Measurements from ENCODE around the gene TMEM178A.

The TMEM178A gene

DNA sequence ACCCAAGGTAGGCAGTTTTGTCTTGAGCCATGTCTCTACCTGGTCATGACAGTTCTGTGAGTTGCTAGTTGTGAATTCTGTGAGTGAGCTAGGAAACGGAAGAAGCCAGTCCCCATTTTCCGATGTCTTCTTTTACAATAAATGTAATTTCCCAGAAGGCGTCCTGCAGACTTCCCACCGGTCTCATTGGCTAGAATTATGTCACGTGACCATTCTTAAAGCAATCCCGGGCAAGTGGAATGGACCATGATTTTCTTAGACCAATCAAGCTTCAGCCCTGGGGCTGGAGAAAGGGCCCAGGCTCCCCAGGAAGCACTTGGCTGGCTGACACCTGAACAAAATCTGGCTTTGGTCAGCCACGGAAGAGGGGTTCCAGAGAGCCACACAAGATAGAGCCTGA is 10.6 kb downstream of the TMEM178A start:
- no peak for DNase-seq (ENCODE audit: low read depth in 2 of 2)

DNA sequence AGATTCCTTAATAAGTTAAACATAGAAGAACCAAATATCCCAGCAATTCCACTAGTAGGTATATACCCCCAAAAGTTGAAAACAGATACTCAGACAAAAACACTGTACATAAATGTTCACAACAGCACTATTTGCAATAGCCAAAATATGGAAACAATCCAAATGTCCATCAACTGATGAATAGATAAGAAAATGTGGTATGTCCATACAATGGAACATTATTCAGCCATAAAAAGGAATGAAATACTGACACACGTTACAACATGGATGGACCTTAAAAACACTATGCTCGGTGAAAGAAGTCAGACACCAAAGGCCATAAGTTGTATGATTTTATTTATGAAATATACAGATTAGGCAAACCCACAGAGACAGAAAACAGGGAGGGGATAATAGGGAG is 12.5 kb downstream of the TMEM178A start:
- no peak for DNase-seq (ENCODE audit: low read depth in 2 of 2)

DNA sequence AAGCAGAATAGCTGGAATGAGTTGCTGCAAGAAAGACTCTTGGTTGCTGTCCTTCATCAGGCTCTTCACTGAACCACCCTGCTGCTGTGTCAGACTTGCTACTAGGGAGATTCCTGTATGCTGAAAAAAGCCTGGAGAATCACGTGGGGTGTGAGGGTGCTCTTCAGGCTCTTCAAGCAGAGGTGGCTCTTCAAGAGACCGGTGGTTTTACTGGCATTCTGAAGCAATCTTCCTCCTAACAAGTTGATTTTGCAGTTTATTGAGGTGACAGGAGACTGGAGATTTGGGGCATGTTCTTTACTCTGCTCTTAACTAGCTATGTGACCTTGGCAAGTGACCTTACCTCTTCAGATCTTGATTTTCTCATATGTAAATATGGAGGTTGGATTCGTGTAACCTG is 14.1 kb downstream of the TMEM178A start:
- DNase-seq (ENCODE audit: low read depth in 2 of 2) = no peak

DNA sequence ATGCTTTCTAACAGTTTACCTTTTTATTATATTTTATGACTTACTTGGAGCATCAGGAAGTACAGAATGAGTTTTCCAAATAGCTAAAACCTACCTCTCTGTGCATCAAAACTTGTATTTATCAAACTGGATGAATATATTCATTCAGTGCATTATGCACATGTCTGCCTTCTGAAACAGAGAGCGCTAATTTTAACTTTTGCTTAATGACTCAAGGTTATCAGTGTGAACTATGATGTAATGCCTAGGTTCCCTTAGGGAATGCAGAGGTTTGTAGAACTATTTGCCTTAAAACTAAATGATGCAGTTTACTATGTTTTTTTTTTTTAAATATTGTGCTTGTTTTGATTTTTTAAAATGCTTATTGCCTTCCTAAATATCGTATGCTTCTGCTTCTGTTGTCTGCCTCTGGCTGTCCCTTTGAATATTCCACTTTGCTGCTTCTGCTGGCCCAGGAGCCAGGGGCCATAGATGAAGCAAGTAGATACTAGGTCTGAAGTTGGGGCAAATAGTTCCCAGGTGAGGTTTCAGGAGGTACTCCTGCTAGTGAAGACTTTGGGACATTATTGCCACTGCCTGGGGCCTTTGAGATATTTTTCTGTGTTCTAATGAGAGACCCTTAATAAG is 16.5 kb downstream of the TMEM178A start:
- DNase-seq (ENCODE audit: low read depth in 2 of 2) = no peak

DNA sequence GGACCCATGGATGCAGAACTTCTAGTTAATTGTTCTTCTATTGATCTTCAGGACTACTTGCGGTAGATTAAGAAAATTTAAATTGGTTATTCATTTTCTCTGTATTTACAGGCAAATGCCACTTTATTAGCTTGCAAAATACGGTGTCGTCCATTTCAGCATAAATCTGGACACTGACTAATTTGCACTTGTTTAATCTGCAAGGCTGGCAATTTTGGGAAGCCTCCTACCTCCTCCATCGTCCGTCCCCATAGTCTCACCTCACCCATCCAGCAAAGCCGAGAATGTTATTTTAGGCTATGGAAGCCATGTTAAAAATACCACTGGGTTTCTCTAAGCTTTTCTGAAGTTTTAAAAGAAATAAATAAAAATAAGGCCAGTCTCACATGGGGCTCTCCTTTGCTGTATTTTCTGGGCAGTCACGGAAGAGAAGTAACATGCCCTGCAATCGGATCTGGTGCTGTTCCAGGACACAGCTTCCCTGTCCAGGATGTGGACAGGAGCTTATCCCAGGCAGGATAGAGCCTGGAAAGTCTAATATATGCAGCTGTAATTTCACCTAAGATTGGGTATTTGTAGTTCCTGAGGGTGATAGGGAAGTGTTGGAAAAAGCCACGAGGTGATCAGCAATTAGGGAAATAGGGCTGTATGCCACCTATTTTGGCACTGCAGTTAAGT is 17.4 kb downstream of the TMEM178A start:
- no peak for DNase-seq (ENCODE audit: low read depth in 2 of 2)

DNA sequence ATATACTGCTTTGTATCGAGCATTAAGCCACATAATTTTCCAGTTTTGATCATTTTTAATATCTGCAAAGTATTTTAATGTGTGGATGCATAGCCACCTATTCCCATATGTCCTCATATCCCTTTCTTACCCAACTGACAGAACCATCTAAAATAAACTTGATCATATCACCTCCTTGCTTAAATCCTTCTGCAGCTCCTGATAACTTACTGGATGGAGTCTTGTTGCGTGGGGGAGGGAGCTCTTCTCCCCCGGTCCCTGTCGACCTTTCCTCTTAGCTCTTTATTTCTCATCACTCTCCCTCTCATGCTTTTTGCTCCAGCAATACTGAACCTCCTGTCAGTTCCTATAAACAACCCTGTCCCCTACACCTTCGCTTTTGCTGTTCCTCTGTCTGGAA is 18.7 kb downstream of the TMEM178A start:
- no peak for DNase-seq (ENCODE audit: low read depth in 2 of 2)

DNA sequence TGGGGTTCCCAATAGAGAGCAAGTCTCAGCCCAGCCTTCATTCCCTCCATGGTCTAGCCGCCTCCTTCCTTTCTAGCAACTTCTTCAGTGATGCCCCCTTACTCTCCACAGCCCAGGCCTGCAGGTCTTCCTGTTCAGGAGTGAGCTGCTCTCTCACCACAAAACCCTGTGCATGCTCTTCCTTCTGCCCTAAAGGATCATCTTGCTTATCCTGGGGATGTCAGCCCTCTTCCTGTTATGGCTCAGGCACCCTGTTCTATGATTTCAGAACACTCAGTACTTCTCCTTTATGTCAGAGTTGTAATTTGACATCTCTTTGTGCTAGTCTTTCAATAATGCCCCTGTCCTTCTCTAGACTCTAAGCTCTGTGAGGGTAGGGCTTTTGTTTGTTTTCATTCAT is 19.4 kb downstream of the TMEM178A start:
- DNase-seq (ENCODE audit: low read depth in 2 of 2) = no peak

DNA sequence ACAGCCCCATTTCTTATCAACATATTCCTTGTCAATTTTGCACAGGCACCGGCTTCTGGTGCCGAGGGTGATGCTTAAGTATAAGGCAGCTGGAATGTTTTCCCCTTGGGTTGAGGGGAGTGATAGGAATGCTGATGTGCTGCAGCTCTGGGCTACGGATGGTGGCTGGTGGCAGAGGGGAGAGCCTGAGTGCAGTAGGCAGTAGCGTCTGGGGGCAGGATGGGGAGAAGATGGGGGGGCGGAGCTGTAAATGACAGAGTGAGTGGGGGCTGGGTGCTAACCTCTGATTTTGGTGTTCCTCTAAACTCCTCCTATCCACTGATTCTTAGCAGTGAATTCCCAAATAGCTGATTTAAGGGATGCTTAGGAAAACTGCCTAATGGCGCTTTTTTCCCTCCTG is 20.7 kb downstream of the TMEM178A start:
- no peak for DNase-seq (ENCODE audit: low read depth in 2 of 2)

DNA sequence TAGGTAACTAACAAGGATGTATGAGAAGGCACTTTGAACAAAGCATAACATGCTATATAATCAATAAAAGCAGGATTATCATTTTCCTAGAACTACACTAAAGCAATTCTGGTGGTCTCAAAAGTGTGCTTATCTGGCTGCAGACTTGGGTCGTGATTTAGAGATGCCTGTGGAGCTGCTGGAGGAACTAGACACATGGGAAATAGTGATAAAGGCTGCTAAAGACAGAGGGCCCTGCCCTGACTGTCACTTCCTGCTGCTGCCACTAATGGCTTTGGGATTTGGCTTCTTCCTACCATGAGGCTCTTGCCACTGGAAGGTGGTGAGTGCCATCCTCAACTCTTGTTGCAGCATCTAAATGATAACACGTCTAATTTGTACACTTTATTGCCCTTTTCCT is 22.5 kb downstream of the TMEM178A start:
- no peak for DNase-seq (ENCODE audit: low read depth in 2 of 2)

DNA sequence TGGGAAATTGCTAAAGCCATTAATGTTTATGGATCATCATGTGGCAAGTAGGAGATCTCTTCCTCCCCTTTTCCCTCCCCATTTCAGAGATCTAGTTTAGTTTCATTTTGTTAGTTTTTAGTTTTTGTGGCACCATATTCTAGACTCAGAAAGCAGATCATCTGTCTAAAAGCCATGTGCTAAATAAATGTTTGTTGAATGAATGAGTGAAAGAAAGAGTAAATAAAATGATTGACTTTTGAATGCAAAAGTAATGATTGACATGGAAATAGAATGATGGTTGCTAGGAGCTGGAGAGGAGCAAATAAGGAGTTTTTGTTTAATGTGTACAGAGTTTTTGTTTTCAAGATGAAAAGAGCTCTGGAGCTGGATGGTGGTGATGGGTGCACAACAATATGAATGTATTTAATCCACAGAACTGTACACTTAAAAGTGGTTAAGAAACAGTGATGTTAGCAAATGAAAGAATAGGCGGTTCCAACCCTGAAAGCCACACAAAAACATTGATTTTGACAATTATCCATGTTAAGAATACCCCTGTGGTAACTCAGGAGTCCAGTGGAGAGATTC is 23.6 kb downstream of the TMEM178A start:
- no peak for DNase-seq (ENCODE audit: low read depth in 2 of 2)

DNA sequence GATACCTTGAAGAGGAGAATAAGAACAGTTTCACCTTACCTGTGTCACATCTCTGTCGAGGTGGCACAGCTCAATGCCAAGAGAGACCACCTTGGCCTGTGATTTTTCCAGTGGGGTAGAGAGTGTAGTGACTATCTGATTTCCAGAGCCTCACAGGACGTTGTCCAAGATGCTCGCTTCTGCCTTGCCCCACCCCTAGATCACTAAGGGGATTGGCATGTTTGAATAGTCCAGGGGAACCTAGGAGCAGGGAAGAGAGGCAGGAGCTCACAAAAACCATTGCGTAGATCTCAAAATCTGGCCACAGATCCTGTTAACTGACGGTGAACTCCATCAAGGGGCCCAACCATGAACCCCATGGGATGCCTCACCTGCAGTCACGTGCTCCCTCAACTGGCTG is 24.2 kb downstream of the TMEM178A start:
- no peak for DNase-seq (ENCODE audit: low read depth in 2 of 2)

DNA sequence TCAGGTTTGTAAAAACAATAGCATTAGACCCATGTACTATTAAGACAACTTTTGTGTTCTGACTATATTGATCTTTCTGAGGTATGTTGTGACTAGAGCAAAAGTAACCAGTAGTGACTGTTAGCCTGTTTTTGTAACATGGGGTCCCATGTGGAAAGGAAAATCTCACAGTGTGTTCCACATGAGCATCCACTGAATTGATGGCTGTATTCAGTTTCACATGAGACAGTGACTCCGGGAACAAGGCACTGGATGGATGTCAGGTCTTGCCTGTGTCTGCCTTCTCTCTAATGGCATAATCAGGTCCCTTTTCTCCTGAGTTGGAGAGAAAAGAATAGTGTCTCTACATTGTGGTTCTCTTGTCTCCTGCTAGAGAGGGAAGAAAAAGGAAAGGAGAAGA is 27.5 kb downstream of the TMEM178A start:
- no peak for DNase-seq (ENCODE audit: low read depth in 2 of 2)

DNA sequence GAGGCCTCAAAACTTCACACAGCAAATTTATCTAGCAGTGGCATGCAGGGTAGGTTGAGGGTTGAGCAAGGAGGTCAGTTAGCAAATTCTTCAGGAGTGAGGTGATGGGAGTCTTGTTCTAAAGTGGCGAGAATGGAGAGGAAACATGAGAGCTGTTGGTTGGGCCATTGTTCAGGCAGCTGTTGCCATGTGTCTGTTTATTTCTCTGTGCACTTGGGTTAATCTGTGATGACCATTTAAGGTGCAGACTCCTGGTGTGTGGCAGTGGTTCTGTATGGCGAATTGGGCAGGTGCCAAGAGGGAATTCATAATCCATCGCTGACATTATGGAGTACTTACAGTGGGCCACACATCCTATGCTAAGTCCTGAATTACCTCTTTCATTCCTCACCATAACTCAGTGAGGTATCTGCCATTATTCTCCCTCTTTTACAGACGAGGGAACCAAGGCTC is 30.4 kb downstream of the TMEM178A start:
- DNase-seq (ENCODE audit: low read depth in 2 of 2) = no peak

DNA sequence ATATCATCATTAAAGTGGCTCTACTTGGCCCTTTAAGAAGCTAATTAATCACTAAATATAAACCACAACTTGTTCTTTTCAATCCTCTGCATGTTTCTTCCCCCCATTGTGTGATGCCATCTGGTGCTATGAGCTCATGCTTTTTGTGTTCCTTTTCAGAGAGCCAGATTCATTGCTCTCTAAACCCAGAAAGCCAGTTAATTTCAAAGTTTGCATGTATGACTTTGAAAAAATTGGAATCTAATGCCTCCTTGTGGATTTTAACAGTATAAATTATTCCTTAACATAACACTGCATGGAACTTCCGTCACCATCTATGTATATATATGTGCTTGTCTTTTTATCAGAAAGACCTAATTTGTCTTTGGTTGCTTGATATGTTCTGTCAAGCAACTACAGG is 31.1 kb downstream of the TMEM178A start:
- DNase-seq (ENCODE audit: low read depth in 2 of 2) = no peak

DNA sequence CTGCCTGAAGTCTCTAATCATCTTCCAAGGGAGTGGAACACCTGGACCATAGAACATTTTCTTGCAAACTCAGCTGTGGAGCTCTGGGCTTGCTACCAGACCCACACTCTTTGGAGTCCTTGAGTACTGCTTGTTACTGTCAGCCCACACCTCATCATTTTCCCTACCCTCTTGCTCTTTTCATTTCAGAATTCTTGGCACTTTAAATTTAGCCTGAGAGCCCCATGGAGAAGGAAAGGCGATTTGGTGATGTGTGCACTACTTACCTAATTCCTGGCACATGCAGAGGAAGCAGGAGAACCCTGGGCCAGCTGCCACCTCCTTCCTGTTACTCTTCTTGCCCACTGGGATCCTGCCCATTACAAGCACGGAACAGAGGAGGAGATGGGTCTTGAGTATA is 31.7 kb downstream of the TMEM178A start:
- no peak for DNase-seq (ENCODE audit: low read depth in 2 of 2)

DNA sequence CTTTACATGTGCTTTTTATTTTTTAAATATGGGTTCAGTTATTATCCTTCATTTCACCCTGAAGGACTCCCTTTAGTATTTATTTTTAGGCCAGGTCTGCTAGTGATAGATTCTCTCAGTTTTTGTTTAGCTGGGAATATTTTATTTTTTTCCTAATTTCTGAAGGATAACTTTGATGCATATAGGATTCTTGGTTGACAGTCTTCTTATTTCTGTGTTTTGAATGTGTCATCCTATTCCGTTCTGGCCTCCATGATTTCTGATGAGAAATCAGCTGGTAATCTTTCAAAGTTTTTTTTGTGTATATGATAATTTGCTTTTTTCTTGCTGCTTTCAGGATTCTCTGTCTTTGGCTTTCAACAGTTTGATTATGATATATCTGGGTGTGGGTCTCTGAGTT is 35.4 kb downstream of the TMEM178A start:
- no peak for DNase-seq (ENCODE audit: low read depth in 2 of 2)

DNA sequence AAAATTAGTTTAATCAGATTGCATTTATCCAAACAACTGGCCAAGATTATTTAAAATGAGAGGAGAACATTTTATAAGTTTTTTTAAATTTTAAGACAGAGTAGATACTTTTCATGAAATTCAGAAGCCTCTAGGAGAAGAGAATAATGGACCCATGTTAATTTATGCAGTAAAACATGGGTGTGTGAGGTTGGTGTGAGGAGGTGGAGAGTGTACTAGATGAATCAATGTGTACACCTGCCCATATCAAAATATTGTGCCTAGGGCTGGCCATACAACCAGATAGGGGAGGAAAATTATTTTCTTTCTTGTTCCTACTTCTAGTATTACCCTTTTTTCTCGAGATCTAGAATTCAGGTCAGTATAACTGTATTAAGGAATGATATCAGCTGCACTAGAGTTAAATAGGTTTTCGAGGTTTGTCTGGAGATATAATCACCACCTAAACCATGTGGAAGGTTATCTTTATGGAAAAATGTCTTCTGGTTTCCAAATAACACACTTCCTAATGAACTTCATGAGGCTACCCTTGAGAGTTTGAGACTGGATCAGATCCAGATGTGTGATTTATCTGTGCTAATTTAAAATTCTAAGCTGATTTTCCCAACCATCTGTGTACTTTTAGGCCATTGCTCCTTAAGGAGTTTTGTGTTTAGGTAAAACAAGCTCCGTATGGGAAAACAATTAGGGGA is 37.6 kb downstream of the TMEM178A start:
- DNase-seq (ENCODE audit: low read depth in 2 of 2) = no peak

DNA sequence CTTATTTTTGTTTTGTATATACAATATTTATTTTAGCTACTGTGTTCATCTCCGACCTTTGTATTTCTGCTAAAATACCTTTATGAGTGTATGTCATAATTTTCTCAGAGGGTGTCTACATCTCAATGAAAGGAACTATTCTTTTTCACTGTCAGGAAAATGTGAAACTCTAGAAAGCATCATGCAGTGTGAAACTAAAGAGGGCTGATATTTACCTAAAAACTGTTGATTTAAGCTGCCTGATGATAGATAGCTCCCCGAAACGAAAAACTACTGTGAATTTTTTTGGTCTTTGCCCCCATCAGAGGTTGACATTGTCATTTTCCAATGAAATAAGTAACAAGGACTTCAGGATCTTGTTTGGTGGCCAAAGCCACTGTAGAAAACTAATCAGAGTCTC is 38.8 kb downstream of the TMEM178A start:
- no peak for DNase-seq (ENCODE audit: low read depth in 2 of 2)

DNA sequence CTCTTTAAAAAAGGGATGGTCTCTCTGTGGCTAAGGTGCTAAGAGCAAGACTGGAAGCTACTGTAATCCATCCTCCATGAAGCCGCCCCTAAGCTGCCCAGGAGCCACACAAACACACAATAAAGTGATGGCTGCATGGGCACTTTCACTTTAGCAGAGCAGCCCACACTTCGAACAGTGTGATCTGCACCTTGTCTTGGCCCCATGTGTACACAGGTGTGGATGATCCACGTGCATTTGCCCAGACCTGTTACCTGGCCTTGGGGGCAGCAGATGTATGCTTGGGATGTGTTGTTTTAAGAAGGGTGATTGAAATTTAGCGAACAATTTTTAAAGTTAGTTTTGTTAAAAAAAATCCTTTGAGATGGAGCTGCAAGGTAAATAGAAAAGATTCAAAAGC is 39.9 kb downstream of the TMEM178A start:
- DNase-seq (ENCODE audit: low read depth in 2 of 2) = no peak

DNA sequence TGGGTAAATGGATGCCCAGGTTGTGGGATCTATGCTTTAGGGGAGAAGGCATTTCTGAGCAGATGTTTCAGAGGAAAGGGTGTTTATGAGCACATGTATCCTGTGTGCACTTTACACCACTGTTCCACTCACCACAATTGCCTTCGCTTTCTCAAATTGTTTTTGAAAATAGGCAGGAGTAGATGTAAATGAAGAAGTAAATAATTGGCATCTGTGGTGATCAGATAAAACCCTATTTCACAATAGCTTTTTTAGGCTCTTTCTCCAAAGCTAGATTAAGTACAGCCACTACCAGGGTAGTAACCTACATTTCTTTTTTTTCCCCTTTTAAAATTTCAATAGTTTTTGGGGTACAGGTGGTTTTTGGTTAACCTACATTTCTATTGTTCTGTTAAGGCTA is 40.6 kb downstream of the TMEM178A start:
- no peak for DNase-seq (ENCODE audit: low read depth in 2 of 2)

DNA sequence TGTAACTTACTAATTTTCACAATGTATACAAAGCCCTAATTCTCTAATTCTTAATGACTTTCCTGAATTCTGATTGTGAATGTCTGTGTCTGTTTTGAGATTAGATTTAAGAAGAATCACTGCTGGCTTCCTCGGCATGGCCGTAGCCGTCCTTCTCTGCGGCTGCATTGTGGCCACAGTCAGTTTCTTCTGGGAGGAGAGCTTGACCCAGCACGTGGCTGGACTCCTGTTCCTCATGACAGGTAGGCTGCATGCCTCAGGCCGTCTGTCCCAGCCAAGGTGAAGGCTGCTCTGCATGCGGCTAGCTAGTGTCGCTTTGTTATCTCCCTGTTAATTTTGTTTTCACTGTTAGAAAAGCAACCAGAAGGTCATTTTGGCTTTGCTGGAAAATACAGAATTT is 41.2 kb downstream of the TMEM178A start:
- DNase-seq (ENCODE audit: low read depth in 2 of 2) = no peak

DNA sequence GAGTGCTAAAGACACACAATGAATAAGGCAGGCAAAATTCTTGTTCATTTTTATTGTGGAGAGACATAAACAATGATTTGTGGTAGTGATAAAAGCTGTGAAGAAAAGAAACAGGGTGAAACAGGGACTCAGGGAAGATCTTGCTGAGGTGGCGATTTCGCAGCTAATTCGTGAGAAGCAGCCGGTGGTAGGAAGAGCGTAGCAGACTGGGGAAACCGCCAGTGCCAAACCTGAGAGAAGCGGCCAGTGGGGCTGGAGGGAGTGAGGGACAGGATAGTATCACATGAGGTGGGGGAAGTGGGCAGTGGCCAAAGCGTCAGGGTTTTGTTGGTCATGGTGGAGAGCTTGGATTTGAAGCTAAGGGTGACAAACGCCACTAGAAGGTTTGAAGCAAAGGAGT is 42.3 kb downstream of the TMEM178A start:
- no peak for DNase-seq (ENCODE audit: low read depth in 2 of 2)

DNA sequence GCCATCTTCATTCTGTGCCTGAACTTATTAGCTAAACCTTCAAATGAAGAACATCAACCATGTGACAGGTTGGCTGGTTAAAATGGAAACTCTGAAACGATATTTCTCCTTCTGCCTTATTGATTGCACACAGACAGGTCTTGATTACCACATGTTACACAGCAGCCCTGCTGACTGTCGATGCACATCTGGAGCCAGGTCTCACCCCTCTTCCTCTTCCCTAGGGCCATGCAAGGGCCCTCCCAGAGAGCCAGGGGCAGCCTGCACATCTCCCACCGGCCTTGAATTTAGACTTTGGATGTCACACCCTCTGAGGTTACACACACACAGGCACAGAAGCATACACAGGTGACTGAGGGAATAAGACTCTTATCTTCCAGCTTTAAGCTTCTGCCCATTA is 45.1 kb downstream of the TMEM178A start:
- DNase-seq (ENCODE audit: low read depth in 2 of 2) = no peak
